Central memory CD8-positive, alpha-beta T cell (primary cell): ENCODE results near the gene HOXB1.

Source experiments
- ATAC-seq: fragments of 150-1000 bp; cut with Tn5 transposase; replicated peaks from 2 replicates; pipeline ENCODE4 v1.10.0; 2022; ENCODE audit warnings: mild to moderate bottlenecking, moderate FRiP score, moderate number of reproducible peaks; ENCODE audit not compliant: poor library complexity, severe bottlenecking; ENCODE audit errors: extremely low read depth
- DNase-seq, 2 donors: peaks; one replicate each; pipeline ENCODE4 v3.0.0; 2021; ENCODE audit warnings: low spot score in 2 of 2
- H3K27ac Mint-ChIP-seq: one replicate; pipeline ENCODE4 v1.8.0; 2022; ENCODE audit warnings: low read depth, mild to moderate bottlenecking, moderate library complexity, mixed read lengths
- H3K27me3 Mint-ChIP-seq: one replicate; pipeline ENCODE4 v1.8.0; 2022; ENCODE audit warnings: mixed read lengths
- H3K36me3 Mint-ChIP-seq: one replicate; pipeline ENCODE4 v1.8.0; 2022; ENCODE audit warnings: mild to moderate bottlenecking, moderate library complexity, mixed read lengths; ENCODE audit not compliant: insufficient read depth
- H3K4me1 Mint-ChIP-seq: one replicate; pipeline ENCODE4 v1.8.0; 2022; ENCODE audit warnings: mixed read lengths
- H3K4me3 Mint-ChIP-seq: one replicate; pipeline ENCODE4 v1.8.0; 2022; ENCODE audit warnings: mild to moderate bottlenecking, moderate library complexity, mixed read lengths
- H3K9me3 Mint-ChIP-seq: one replicate; pipeline ENCODE4 v1.8.0; 2022; ENCODE audit warnings: mixed read lengths

HOXB1 gene

GRCh38 chr17:48530887-48531272, at the start of gene HOXB1:
TSS of gene HOXB1 (minus strand) at chr17:48531011. CDS start at chr17:48530904, 107 bp downstream.
- Mint-ChIP-seq H3K4me3 (no peak within 1 kb of the TSS), H3K27me3 (peaks cover 10% of the 10 kb centered on the region), H3K36me3 (no peaks in the 10 kb centered on the region), H3K27ac (no peak within 1 kb of the TSS), H3K9me3 (no peaks in the 10 kb centered on the region), H3K4me1 (no peaks in the 10 kb centered on the region)
- DNase-seq (no peak), ATAC-seq (no peak)

- no peak for ATAC-seq
- Mint-ChIP-seq H3K9me3 (no peaks in the 10 kb centered on the region), H3K36me3 (peaks cover 12% of the 10 kb centered on the region), H3K4me3 (peak overlapping the region; percentile 37), H3K27ac (no peak overlapping the region), H3K4me1 (peaks cover 12% of the 10 kb centered on the region), H3K27me3 (peaks cover 63% of the 10 kb centered on the region)
- DNase-seq: no peak
These were observed 49.1 kb upstream of the HOXB1 start for GRCh38 chr17:48579760-48580554.

- H3K27me3 Mint-ChIP-seq: peaks cover 58% of the 10 kb centered on the region
- no peaks in the 10 kb centered on the region for H3K9me3 Mint-ChIP-seq
- no peak for DNase-seq
- H3K4me3 Mint-ChIP-seq: peak overlapping the region; percentile 90
- H3K36me3 Mint-ChIP-seq: peaks cover 10% of the 10 kb centered on the region
- H3K27ac Mint-ChIP-seq: no peak overlapping the region
- peaks cover 9% of the 10 kb centered on the region for H3K4me1 Mint-ChIP-seq
- ATAC-seq: no peak
These were observed 48.6 kb upstream of the HOXB1 start for GRCh38 chr17:48579471-48579759.

- H3K27ac Mint-ChIP-seq: peak overlapping the region; percentile 94
- H3K9me3 Mint-ChIP-seq: no peaks in the 10 kb centered on the region
- DNase-seq: no peak
- H3K4me1 Mint-ChIP-seq: peaks cover 9% of the 10 kb centered on the region
- peak overlapping the region; percentile 90 for H3K4me3 Mint-ChIP-seq
- peaks cover 52% of the 10 kb centered on the region for H3K27me3 Mint-ChIP-seq
- ATAC-seq: peak; percentile 56
- H3K36me3 Mint-ChIP-seq: peaks cover 10% of the 10 kb centered on the region
These were observed 48.0 kb upstream of the HOXB1 start for GRCh38 chr17:48578616-48579470.

GRCh38 chr17:48577946-48578615, 47.3 kb upstream of the HOXB1 start, which contains the start of gene HOXB4:
TSS of gene HOXB4 (minus strand) at chr17:48578350. CDS start at chr17:48578319, 31 bp downstream.
- Mint-ChIP-seq H3K27ac (peak within 1 kb of the TSS; percentile 94), H3K27me3 (peaks cover 44% of the 10 kb centered on the region), H3K9me3 (no peaks in the 10 kb centered on the region), H3K4me1 (peaks cover 15% of the 10 kb centered on the region), H3K36me3 (peaks cover 10% of the 10 kb centered on the region), H3K4me3 (peak within 1 kb of the TSS; percentile 90)
- DNase-seq (peak in 1 of 2 donors; percentile 50), ATAC-seq (peak; percentile 84)

- Mint-ChIP-seq H3K36me3 (peaks cover 10% of the 10 kb centered on the region), H3K4me3 (peak overlapping the region; percentile 90), H3K27ac (no peak overlapping the region), H3K27me3 (peaks cover 38% of the 10 kb centered on the region), H3K4me1 (peaks cover 15% of the 10 kb centered on the region), H3K9me3 (no peaks in the 10 kb centered on the region)
- no peak for DNase-seq
- ATAC-seq: peak; percentile 30
These were observed 46.6 kb upstream of the HOXB1 start for GRCh38 chr17:48577330-48577945.

- H3K36me3 Mint-ChIP-seq: peaks cover 10% of the 10 kb centered on the region
- H3K27ac Mint-ChIP-seq: no peak overlapping the region
- H3K4me1 Mint-ChIP-seq: peaks cover 15% of the 10 kb centered on the region
- H3K27me3 Mint-ChIP-seq: peaks cover 31% of the 10 kb centered on the region
- H3K4me3 Mint-ChIP-seq: peak overlapping the region; percentile 90
- H3K9me3 Mint-ChIP-seq: no peaks in the 10 kb centered on the region
- ATAC-seq: no peak
- DNase-seq: no peak
These were observed 45.9 kb upstream of the HOXB1 start for GRCh38 chr17:48576479-48577309.

GRCh38 chr17:48575673-48576478, 45.1 kb upstream of the HOXB1 start:
- Mint-ChIP-seq H3K4me1 (peaks cover 15% of the 10 kb centered on the region), H3K36me3 (peaks cover 15% of the 10 kb centered on the region), H3K4me3 (peak overlapping the region; percentile 40), H3K9me3 (no peaks in the 10 kb centered on the region), H3K27ac (no peak overlapping the region), H3K27me3 (peaks cover 22% of the 10 kb centered on the region)
- DNase-seq: no peak
- ATAC-seq: no peak

GRCh38 chr17:48575066-48575582, 44.3 kb upstream of the HOXB1 start:
- DNase-seq (no peak), ATAC-seq (no peak)
- H3K9me3 Mint-ChIP-seq: no peaks in the 10 kb centered on the region
- peaks cover 15% of the 10 kb centered on the region for H3K36me3 Mint-ChIP-seq
- no peak overlapping the region for H3K27ac Mint-ChIP-seq
- peaks cover 15% of the 10 kb centered on the region for H3K27me3 Mint-ChIP-seq
- no peak overlapping the region for H3K4me3 Mint-ChIP-seq
- peaks cover 15% of the 10 kb centered on the region for H3K4me1 Mint-ChIP-seq

GRCh38 chr17:48574505-48575065, 43.8 kb upstream of the HOXB1 start:
- no peak for ATAC-seq
- peaks cover 9% of the 10 kb centered on the region for H3K27me3 Mint-ChIP-seq
- peaks cover 15% of the 10 kb centered on the region for H3K36me3 Mint-ChIP-seq
- H3K27ac Mint-ChIP-seq: no peak overlapping the region
- no peak for DNase-seq
- H3K4me3 Mint-ChIP-seq: no peak overlapping the region
- no peaks in the 10 kb centered on the region for H3K9me3 Mint-ChIP-seq
- peaks cover 15% of the 10 kb centered on the region for H3K4me1 Mint-ChIP-seq
